GM12878 (cell line): ENCODE data around the gene PPIA. TPM values are rescaled to one million over a fixed set of nuclear protein-coding genes. Genes with fewer than 3 reads are reported as not detected.

ENCODE experiments used
- ATAC-seq: fragments of 200-7000 bp; cut with Tn5 transposase; 3 replicates; pipeline ENCODE4 v1.9.1; 2020; ENCODE audit warnings: mild to moderate bottlenecking, moderate library complexity
- BruUV-seq: library from RNA; stranded (reverse); fragments of 400-500 nt; replicated peaks from 2 replicates; lab custom pipeline; 2021; lab: Mats Ljungman, UMichigan
- CTCF ChIA-PET: fragments of 300-600 bp; sonication (Branson Sonifier 250); formaldehyde crosslinking; extraction: SDS; loops from one replicate; lab custom pipeline; 2021; ENCODE audit warnings: inconsistent platforms; lab: Yijun Ruan, JAX
- POLR2A ChIA-PET: fragments of 350-600 bp; formaldehyde crosslinking; extraction: SDS; loops from one replicate; lab custom pipeline; 2021; ENCODE audit warnings: inconsistent platforms; lab: Charles Lee
- RAD21 ChIA-PET: fragments of 300-600 bp; sonication (Branson Sonifier 250); formaldehyde crosslinking; loops from one replicate; lab custom pipeline; 2023; ENCODE audit warnings: antibody characterized with exemption; ENCODE audit not compliant: unreplicated experiment; lab: Charles Lee
- SMC1A ChIA-PET: fragments of 300-600 bp; sonication (Branson Sonifier 250); formaldehyde crosslinking; loops from one replicate; lab custom pipeline; 2023; ENCODE audit not compliant: unreplicated experiment, uncharacterized antibody; lab: Charles Lee
- DNase-seq: peaks from one replicate; pipeline ENCODE4 v3.0.0-alpha.2; 2011; ENCODE audit warnings: low read depth, low spot score
- FAIRE-seq: peaks from 3 replicates; lab custom pipeline; 2011; peaks lifted over from hg19 to GRCh38; lab: Jason Lieb, UNC
- H2AFZ ChIP-seq: 2 replicates; pipeline ENCODE4 v1.6.0; 2011; ENCODE audit warnings: low read depth, low read length, control low read depth; ENCODE audit not compliant: control insufficient read depth
- H3K27ac ChIP-seq: 2 replicates; pipeline ENCODE4 v1.5.1; 2011; ENCODE audit warnings: control low read depth; ENCODE audit not compliant: control insufficient read depth, insufficient read depth
- H3K27me3 ChIP-seq, 2 experiments: replicated peaks in 1 of 2; 2 replicates each; pipeline versions ENCODE4 v1.6.0 to v1.6.1; 2011; ENCODE audit warnings: low read length in 1 of 2; ENCODE audit not compliant: control insufficient read depth in 2 of 2, insufficient read depth in 2 of 2
- H3K36me3 ChIP-seq, 2 experiments: 2 replicates each; pipeline ENCODE4 v1.5.1; 2011; ENCODE audit warnings: low read length in 1 of 2; ENCODE audit not compliant: control insufficient read depth in 2 of 2, insufficient read depth in 2 of 2
- H3K4me1 ChIP-seq: 2 replicates; pipeline ENCODE4 v1.6.1; 2011; ENCODE audit warnings: mild to moderate bottlenecking, low read length, moderate library complexity, mixed read lengths; ENCODE audit not compliant: control insufficient read depth, insufficient read depth
- H3K4me2 ChIP-seq: 2 replicates; pipeline ENCODE4 v1.6.0; 2011; ENCODE audit warnings: control low read depth; ENCODE audit not compliant: control insufficient read depth, insufficient read depth
- H3K4me3 ChIP-seq: fragments of 200-600 bp; sonication (generic); 2 replicates; pipeline ENCODE4 v1.5.1; 2016
- H3K79me2 ChIP-seq: 2 replicates; pipeline ENCODE4 v1.6.0; 2011; ENCODE audit warnings: low read length; ENCODE audit not compliant: control insufficient read depth, insufficient read depth
- H3K9ac ChIP-seq: 2 replicates; pipeline ENCODE4 v1.8.0; 2011; ENCODE audit warnings: low read length, control low read depth, mixed read lengths; ENCODE audit not compliant: control insufficient read depth, insufficient read depth
- H3K9me3 ChIP-seq: replicated peaks from 3 replicates; pipeline ENCODE4 v1.5.1; 2011; ENCODE audit warnings: mild to moderate bottlenecking, low read length; ENCODE audit not compliant: control insufficient read depth, insufficient read depth
- H4K20me1 ChIP-seq: 2 replicates; pipeline ENCODE4 v1.6.0; 2011; ENCODE audit not compliant: control insufficient read depth, insufficient read depth
- CHD1 ChIP-seq: IDR thresholded peaks from 2 replicates; pipeline ENCODE4 v1.6.1; 2012; ENCODE audit warnings: low read depth, low read length, improper control_type of control experiment
- GATAD2B ChIP-seq: fragments of 450-650 bp; conservative IDR thresholded peaks from 2 replicates; pipeline ENCODE4 v1.6.1; 2017; ENCODE audit warnings: low read depth, mild to moderate bottlenecking, moderate library complexity
- RAD21 ChIP-seq: IDR thresholded peaks from 2 replicates; pipeline ENCODE4 v1.6.1; 2011; ENCODE audit warnings: mild to moderate bottlenecking, low read depth, low read length, moderate library complexity; ENCODE audit not compliant: insufficient read depth
- SPI1 ChIP-seq: IDR thresholded peaks from 2 replicates; pipeline ENCODE4 v1.6.1; 2011; ENCODE audit warnings: low read depth, mild to moderate bottlenecking, low read length, moderate library complexity, borderline replicate concordance; ENCODE audit not compliant: insufficient read depth
- TARDBP ChIP-seq: IDR thresholded peaks from 2 replicates; pipeline ENCODE4 v1.6.1; 2016; ENCODE audit warnings: borderline replicate concordance
- WGBS: methylation state at CpG from one replicate; pipeline ENCODE4 v1.1.6; 2016; ENCODE audit warnings: low lambda C conversion rate; ENCODE audit not compliant: insufficient replicate concordance, insufficient coverage; ENCODE audit errors: missing lambda C conversion rate; 5-methylcytosine and 5-hydroxymethylcytosine counted together
- in situ Hi-C: fragments of 300-500 bp; cut with MboI; formaldehyde crosslinking; loops from 9 replicates; pipeline ENCODE4 v1.14.3; 2018; ENCODE audit warnings: mixed read lengths
- intact Hi-C: fragments of 100-400 bp; cut with micrococcal nuclease; formaldehyde crosslinking; loops from one replicate; pipeline ENCODE4 v1.14.2; 2022; ENCODE audit not compliant: unreplicated experiment
- polyA plus RNA-seq, 11 experiments: library from polyadenylated mRNA; depleted of rRNA in 4 of 11; unstranded in 6 of 11; stranded (reverse) in 5 of 11; fragments of >200 nt; fragmentation: Nextera tagmentation in 4 of 11; fragmentation: Illumina TruSeq in 1 of 11; extraction: Ambion mirVana in 4 of 11; extraction: Trizol in 1 of 11; gene quantifications; 1 replicate in 1 of 11; 2 replicates in 10 of 11; pipeline versions ENCODE4 v1.2.1 to v1.2.3, GENCODE V29; 2011 to 2016; ENCODE audit warnings: inconsistent platforms in 2 of 11, missing spikeins in 2 of 11, low read depth in 1 of 11
- total RNA-seq, 4 experiments: library from RNA; depleted of rRNA in 3 of 4; stranded (reverse); fragments of >200 nt in 3 of 4; fragmentation: Illumina TruSeq in 1 of 4; extraction: Trizol in 1 of 4; gene quantifications; 2 replicates each; pipeline versions ENCODE4 v1.2.1 to v1.2.3, GENCODE V29; 2013 to 2021
- TF ChIP-seq, protein P1 (sequence below): fragments of 450-650 bp; formaldehyde crosslinking; IDR thresholded peaks from 2 replicates; pipeline ENCODE4 v1.4.0; 2020; ENCODE audit warnings: mild to moderate bottlenecking, moderate library complexity
- TF ChIP-seq, protein P2 (sequence below): fragments of 450-650 bp; IDR thresholded peaks from 2 replicates; pipeline ENCODE4 v1.6.1; 2014; ENCODE audit warnings: mild to moderate bottlenecking
- TF ChIP-seq, protein P3 (sequence below): IDR thresholded peaks from 2 replicates; pipeline ENCODE4 v1.6.1; 2011; ENCODE audit warnings: borderline replicate concordance, low read depth, mild to moderate bottlenecking, moderate library complexity, low read length; ENCODE audit not compliant: insufficient read depth, poor library complexity, severe bottlenecking
- TF ChIP-seq, protein P4 (sequence below), 3 experiments: IDR thresholded peaks in 2 of 3; conservative IDR thresholded peaks in 1 of 3; 2 replicates each; pipeline ENCODE4 v1.5.1; 2011; ENCODE audit warnings: low read depth in 3 of 3, low read length in 3 of 3, mild to moderate bottlenecking in 3 of 3, control low read depth in 2 of 3, moderate library complexity in 2 of 3, inconsistent platforms in 1 of 3, mixed read lengths in 1 of 3; ENCODE audit not compliant: control insufficient read depth in 2 of 3, insufficient read depth in 1 of 3; ENCODE audit errors: extremely low read depth in 1 of 3

PPIA gene
- total and polyA plus RNA-seq, 10 of the 15 experiments (the other 5 are each of a cell fraction or from before 2014, with no cell fraction given) = 2,712 to 7,982 (median 5,027) TPM

DNA sequence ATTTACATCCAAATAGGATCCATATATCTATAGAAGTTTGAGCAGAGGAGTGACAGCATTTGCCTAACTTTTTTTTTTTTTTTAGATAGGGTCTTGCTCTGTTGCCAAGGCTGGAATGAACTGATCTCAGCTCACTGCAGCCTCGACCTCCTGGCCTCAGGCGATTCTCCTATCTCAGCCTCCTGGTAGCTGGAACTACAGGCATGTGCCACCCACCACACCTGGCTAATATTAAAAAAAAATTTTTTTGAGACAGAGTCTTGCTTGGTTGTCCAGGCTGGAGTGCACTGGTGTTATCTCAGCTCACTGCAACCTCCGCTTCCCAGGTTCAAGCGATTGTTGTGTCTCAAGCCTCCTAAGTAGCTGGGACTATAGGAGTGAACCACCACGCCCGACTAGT, 15.1 kb downstream of the PPIA start (continued):
- TF ChIP-seq SPI1 (no peak), CHD1 (no peak), GATAD2B (no peak)
- TF ChIP-seq, protein P1, sequence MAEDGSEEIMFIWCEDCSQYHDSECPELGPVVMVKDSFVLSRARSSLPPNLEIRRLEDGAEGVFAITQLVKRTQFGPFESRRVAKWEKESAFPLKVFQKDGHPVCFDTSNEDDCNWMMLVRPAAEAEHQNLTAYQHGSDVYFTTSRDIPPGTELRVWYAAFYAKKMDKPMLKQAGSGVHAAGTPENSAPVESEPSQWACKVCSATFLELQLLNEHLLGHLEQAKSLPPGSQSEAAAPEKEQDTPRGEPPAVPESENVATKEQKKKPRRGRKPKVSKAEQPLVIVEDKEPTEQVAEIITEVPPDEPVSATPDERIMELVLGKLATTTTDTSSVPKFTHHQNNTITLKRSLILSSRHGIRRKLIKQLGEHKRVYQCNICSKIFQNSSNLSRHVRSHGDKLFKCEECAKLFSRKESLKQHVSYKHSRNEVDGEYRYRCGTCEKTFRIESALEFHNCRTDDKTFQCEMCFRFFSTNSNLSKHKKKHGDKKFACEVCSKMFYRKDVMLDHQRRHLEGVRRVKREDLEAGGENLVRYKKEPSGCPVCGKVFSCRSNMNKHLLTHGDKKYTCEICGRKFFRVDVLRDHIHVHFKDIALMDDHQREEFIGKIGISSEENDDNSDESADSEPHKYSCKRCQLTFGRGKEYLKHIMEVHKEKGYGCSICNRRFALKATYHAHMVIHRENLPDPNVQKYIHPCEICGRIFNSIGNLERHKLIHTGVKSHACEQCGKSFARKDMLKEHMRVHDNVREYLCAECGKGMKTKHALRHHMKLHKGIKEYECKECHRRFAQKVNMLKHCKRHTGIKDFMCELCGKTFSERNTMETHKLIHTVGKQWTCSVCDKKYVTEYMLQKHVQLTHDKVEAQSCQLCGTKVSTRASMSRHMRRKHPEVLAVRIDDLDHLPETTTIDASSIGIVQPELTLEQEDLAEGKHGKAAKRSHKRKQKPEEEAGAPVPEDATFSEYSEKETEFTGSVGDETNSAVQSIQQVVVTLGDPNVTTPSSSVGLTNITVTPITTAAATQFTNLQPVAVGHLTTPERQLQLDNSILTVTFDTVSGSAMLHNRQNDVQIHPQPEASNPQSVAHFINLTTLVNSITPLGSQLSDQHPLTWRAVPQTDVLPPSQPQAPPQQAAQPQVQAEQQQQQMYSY = no peak
- TF ChIP-seq, protein P2, sequence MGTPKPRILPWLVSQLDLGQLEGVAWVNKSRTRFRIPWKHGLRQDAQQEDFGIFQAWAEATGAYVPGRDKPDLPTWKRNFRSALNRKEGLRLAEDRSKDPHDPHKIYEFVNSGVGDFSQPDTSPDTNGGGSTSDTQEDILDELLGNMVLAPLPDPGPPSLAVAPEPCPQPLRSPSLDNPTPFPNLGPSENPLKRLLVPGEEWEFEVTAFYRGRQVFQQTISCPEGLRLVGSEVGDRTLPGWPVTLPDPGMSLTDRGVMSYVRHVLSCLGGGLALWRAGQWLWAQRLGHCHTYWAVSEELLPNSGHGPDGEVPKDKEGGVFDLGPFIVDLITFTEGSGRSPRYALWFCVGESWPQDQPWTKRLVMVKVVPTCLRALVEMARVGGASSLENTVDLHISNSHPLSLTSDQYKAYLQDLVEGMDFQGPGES = no peak

DNA sequence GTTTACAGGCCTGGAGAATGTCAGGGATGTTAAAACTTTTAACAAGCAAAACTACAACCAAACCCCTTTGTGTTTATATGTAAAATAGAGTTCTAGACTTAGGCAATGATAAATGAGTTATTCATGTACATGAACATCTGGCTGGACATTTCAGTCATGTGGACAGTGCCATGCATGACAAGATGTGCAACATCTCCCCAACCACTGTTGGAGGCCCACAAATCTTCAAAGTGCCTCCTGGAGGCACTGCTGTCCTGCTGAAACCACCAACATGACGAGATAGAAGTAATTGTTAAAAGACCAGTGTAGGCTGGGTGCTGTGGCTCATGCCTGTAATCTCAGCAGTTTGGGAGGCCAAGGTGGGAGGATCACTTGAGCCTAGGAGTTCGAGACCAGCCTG, 18.4 kb downstream of the PPIA start:
- intact Hi-C loops (no loop called here), in situ Hi-C loops (no loop called here)
- RAD21 ChIA-PET = no interaction called here
- H4K20me1 ChIP-seq = no peaks in the 10 kb centered on the region
- no peaks in the 10 kb centered on the region for H3K36me3 ChIP-seq
- FAIRE-seq (no peak), ATAC-seq (peak; percentile 32; the same call in 1 of the 3 replicates), DNase-seq (no peak)
- POLR2A ChIA-PET = no interaction called here
- H3K27ac ChIP-seq = no peak overlapping the region
- H3K27me3 ChIP-seq = no peaks in the 10 kb centered on the region
- H3K9me3 ChIP-seq = no peaks in the 10 kb centered on the region
- H3K4me3 ChIP-seq = no peak overlapping the region
- peaks cover 4% of the 10 kb centered on the region; the same call in 1 of the 2 replicates for H3K4me1 ChIP-seq
- BruUV-seq = no TSS peak
- H3K4me2 ChIP-seq = no peak overlapping the region
- TF ChIP-seq, protein P3, sequence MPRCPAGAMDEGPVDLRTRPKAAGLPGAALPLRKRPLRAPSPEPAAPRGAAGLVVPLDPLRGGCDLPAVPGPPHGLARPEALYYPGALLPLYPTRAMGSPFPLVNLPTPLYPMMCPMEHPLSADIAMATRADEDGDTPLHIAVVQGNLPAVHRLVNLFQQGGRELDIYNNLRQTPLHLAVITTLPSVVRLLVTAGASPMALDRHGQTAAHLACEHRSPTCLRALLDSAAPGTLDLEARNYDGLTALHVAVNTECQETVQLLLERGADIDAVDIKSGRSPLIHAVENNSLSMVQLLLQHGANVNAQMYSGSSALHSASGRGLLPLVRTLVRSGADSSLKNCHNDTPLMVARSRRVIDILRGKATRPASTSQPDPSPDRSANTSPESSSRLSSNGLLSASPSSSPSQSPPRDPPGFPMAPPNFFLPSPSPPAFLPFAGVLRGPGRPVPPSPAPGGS = no peak
- TF ChIP-seq, protein P4, sequence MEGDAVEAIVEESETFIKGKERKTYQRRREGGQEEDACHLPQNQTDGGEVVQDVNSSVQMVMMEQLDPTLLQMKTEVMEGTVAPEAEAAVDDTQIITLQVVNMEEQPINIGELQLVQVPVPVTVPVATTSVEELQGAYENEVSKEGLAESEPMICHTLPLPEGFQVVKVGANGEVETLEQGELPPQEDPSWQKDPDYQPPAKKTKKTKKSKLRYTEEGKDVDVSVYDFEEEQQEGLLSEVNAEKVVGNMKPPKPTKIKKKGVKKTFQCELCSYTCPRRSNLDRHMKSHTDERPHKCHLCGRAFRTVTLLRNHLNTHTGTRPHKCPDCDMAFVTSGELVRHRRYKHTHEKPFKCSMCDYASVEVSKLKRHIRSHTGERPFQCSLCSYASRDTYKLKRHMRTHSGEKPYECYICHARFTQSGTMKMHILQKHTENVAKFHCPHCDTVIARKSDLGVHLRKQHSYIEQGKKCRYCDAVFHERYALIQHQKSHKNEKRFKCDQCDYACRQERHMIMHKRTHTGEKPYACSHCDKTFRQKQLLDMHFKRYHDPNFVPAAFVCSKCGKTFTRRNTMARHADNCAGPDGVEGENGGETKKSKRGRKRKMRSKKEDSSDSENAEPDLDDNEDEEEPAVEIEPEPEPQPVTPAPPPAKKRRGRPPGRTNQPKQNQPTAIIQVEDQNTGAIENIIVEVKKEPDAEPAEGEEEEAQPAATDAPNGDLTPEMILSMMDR (IDR thresholded peaks at IDR 0.05 in 2 of 3, conservative IDR thresholded peaks at IDR 0.05 in 1 of 3; ENCODE audit: control insufficient read depth in 2 of 3, extremely low read depth in 1 of 3, insufficient read depth in 1 of 3, low read depth in 3 of 3, low read length in 3 of 3) = 0 out of 6 replicates have a peak, but pooled peaks of 1 of the 3 experiments have one; percentile 2
- TF ChIP-seq TARDBP (no peak), RAD21 (peak; percentile 15; the same call in 1 of the 2 replicates)
- SMC1A ChIA-PET = interaction anchor here (0.6 kb wide), 1 partner anchor 12 kb away, joined by 3 read pairs; no protein-coding TSS in a partner anchor
- CTCF ChIA-PET = no interaction called here
- H2AFZ ChIP-seq = no peak overlapping the region
- no peak overlapping the region for H3K9ac ChIP-seq
- no peaks in the 10 kb centered on the region for H3K79me2 ChIP-seq
- 64% methylated on average over 2 of the region's 2 CpGs for WGBS
